ELF-1 (cell line): ENCODE results near the gene ZNF772.
"Not testable (repeated sequence)": the region's sequence is repeated elsewhere in the genome, so short reads cannot be mapped to it uniquely, and the experiment has no call there.

Experiments
- DNase-seq: peaks from one replicate; pipeline ENCODE4 v3.0.0-alpha.2; 2016; ENCODE audit warnings: low read depth, low spot score

Gene ZNF772

DNA sequence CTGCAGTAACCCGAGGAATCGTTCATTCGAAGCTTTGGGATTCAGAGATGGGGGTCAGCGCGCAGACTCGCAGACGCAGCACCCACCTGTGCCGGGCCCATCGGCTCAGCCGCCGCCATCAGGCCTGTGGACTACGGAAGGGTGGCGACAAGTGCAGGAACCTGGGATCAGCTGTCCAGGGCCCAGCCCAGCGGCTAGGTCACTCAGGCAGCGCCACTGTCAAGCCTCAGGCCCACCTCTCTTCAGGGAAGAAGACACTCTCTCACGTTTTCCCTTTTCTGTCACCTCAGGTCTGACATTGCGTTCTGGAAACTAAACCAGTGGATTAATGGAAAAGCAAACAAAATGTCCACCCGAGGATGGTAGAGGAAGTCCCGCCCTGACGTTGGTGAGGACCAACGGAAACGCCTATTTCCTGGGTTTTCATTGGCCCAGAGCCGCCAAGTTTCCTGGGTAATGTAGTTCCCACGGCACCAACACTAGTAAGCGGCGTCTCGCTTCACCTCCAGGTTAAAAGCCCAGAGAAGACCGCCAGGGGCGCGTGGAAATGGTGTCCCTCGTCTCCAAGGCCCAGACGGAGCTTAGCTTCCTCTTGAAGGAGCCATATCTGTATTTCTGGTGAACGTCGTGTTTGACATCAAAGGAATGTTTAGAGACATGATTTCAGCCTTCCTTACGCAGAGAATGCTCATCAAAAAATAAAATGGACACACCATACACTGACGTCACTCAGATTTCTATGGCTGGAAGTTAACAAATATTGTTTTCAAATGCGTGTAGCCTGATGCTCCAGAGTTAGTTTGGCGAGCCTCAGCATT lies at the start of gene ZNF772:
Gene ZNF772 (minus strand): TSS at position 376 of the 818 bp plus-strand sequence. CDS start 257 bp downstream, at position 119.
- DNase-seq: peak; percentile 96

GRCh38 chr19:57518021-57518420 lies 40.7 kb upstream of the ZNF772 start:
- not testable (repeated sequence) for DNase-seq

DNA sequence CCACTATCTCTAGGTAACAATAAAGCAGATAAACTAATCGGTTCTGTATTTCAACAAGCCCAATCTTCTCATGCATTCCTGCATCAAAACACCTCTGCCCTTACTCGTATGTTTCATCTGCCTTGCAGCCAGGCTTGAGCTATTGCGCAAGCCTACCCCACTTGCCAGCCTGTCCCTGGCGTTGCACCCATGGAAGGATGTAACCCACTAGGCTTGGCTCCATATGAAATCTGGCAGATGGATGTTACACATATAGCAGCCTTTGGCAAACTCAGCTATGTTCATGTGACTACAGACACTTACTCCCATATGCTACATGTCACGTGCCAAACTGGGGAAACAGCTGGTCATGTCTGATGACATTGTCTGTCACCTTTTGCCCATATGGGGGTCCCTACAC lies 37.9 kb upstream of the ZNF772 start:
- DNase-seq: no peak

GRCh38 chr19:57512845-57513244 lies 35.5 kb upstream of the ZNF772 start:
- DNase-seq: no peak

GRCh38 chr19:57511484-57511883 lies 34.1 kb upstream of the ZNF772 start:
- no peak for DNase-seq

GRCh38 chr19:57506163-57506562 lies 28.8 kb upstream of the ZNF772 start:
- no peak for DNase-seq

- not testable (repeated sequence) for DNase-seq
Measured at GRCh38 chr19:57500400-57500799, 23.0 kb upstream of the ZNF772 start.

DNA sequence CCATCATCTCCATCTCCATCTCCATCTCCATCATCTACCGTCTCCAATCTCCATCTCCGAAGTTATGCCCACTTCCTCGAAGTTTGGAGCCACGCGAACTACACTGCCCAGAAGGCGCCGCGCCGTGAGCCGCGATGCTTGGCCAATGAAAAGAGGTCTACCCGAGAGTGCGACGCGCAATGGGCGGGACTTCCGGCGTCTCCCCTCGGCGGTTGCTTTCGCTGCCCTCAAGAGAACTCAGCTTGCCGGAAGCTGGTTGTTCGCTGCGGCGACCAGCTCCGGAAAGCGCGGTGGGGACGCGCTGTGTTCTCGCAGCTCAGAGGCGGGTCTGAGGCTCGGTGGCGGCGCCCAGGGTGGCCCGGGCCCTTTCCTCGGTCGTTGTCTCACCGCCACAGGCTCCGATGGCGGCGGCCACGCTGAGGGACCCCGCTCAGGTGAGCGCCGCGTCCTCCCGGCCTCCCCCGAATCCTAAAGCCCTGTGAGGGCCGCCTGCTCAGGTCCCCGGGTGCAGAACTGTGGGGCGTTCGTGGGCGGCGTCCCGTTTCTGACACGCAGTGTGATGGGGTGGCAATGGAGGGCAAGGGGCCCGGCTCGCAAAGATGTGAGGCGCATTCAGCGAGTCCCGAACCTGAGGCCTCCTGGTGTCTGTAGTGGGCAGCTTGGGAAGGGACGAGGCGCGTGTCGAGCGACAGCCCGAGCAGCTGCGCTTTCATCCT lies 22.5 kb upstream of the ZNF772 start, which contains the start of gene ZNF773:
Gene ZNF773 (plus strand): TSS at position 259 of the 716 bp plus-strand sequence. CDS start 143 bp downstream, at position 402.
- DNase-seq: peak; percentile 95

GRCh38 chr19:57499332-57499679 lies 21.9 kb upstream of the ZNF772 start:
- DNase-seq: not testable (repeated sequence)

DNA sequence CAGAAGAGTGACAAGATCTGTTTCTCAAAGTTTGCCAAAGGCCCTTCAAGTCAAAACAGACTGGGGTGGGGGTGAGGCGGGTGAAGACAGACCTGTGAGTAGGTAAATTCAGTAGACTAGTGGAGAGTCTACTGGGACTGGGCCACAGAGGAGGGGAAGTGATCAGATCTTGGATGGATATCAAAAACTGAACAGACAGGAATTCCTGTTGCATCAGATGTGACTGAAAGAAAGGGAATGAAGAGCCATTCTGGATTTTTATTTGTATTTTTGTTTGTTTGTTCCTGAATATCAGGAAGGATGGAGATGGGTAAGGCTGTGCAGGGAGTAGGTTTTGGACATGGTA lies 10.9 kb upstream of the ZNF772 start:
- DNase-seq: not testable (repeated sequence)

GRCh38 chr19:57487477-57488298 lies 10.3 kb upstream of the ZNF772 start, which contains the start of gene ZNF419:
ZNF419 (plus strand) TSS chr19:57487750; CDS start chr19:57487951, 201 bp downstream.
- DNase-seq: peak; percentile 91

DNA sequence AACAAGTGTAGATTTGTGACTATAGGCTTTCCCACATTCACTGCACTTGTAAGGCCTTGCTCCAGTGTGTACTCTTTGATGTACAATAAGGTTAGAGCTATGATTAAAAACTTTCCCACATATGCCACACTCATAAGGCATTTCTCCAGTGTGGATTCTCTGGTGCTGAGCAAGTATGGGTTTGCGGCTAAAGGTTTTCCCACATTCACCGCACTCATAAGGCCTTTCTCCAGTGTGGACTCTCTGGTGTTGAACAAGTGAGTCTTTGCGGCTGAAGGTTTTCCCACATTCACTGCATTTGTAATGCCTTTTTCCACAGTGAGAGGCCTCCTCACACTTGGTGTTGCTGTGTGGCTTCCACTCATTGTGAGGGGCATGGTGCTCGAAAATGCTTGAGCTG lies 3.7 kb downstream of the ZNF772 start:
- DNase-seq: no peak

DNA sequence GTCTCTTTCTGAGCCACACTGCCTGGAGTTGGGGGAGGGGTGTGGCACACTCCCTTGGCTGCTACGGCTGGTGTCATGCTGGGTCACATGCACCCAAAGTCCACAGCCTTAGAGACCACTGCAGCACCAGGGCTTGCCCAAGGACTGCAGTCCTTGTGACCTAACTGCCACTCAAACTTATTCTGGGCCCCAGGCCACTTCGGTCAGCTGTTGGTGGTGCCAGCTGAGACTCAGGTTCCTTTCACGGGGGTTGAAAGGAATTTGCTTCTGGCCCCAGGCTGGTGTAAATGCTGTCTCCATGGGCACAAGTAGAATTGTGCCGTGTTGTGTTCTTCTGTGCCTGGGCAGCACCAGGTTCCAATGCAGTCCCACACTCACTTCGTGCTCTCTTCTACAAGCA lies 10.9 kb downstream of the ZNF772 start:
- DNase-seq: no peak

DNA sequence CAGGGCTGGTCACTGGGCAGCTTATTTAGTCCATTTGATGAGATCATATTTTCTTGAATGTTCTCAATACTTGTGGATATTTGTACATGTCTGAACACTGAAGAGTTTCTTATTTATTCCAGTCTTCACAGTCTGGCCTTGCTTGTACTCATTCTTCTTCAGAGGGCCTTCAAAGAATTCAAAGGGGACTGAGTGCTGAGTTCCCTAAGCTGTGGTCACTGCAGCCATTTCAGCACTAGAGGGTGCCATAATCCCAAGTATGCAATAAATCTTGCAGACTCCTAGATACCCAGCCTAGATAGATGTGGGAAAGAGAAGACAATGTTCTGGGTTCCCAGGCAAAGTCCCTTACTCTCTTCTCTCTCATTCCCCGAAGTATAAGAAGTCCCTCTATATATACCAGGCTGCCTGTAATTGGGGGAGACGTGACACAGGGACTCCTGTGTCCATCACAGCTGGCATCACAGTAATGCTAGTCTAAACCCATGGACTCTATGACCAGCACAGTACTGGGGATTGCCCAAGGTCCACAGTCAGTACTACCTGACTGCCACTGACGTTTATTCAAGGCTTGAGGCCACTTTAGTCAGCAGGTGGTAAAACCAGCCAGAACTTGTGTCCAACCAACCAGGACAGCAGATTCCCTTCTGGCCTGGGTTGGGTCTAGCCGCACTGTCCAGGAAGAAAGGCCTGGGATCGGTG lies 11.5 kb downstream of the ZNF772 start:
- DNase-seq: peak; percentile 55

DNA sequence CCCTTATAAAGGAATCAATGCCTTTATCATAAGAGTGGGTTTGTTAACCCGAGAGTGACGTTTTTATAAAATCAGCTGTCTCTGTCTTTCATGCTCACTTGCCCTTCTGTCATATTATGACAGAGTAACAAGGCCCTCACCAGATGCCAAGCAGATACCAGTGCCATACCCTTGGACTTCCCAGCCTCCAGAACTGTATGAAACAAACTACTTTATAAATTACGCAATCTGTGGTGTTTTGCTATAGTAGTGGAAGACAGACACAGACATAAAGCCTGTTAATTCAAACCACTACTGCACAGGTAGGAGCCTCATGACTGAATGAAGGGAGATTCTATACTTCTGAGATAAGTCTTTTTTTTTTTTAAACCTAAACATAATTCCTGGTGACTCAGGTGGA lies 25.1 kb downstream of the ZNF772 start:
- no peak for DNase-seq

- no peak for DNase-seq
Measured at GRCh38 chr19:57443121-57443696, 34.2 kb downstream of the ZNF772 start.

DNA sequence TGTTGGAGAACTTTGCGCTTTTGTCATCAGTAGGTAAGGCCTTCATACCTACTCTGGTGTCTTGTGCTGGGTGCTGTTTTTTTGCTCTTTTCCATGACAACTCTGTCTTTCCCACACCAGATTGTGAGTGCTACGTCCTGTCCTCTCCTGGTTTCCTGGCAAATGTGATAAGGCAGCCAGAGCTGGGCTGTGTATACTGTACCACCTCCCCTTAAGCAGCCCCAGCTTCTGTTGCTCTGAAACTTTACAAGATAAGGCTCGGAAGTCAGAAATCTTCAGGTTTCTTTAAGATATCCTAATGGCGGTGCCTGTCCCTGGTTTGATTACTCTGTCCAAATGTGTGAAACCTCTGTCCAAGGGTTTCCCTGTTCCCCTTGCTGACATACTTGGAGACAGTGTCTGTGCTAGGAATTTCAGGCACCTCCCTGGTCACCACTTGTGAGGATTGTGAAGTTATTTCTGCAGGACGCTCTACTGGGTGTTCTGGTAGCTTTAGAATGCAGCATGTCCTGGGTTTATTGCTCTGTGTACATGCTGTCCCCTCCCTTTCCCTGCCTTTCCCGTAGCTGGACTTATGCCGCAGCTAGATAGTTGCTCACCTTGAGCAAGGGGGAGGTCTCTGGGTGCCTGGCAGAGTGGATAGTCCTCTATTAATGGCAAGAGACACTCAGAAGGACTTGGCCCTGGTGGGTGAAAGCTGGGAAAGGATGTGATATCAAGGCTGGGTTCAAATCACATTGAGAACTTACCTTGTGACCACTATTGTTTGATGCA lies 35.2 kb downstream of the ZNF772 start:
- no peak for DNase-seq

- DNase-seq: no peak
Measured at GRCh38 chr19:57438925-57439324, 38.4 kb downstream of the ZNF772 start.

- no peak for DNase-seq
Measured at GRCh38 chr19:57437931-57438330, 39.4 kb downstream of the ZNF772 start.

- peak; percentile 10 for DNase-seq
Measured at GRCh38 chr19:57436417-57436816, 40.9 kb downstream of the ZNF772 start.
